Colonic mucosa (tissue), 4 donors: Measurements from ENCODE around the gene CEP89. TPM values are rescaled to one million over a fixed set of nuclear protein-coding genes. Genes with fewer than 3 reads are reported as not detected.

ENCODE experiments used
- DNase-seq: peaks from one replicate; pipeline ENCODE4 v3.0.0-alpha.2; 2020
- H3K27ac ChIP-seq: fragments of 200-600 bp; one replicate; pipeline ENCODE4 v1.8.0; 2021
- H3K27me3 ChIP-seq: fragments of 200-600 bp; one replicate; pipeline ENCODE4 v1.8.0; 2021
- H3K36me3 ChIP-seq: fragments of 200-600 bp; one replicate; pipeline ENCODE4 v1.8.0; 2021
- H3K4me1 ChIP-seq: fragments of 200-600 bp; one replicate; pipeline ENCODE4 v1.8.0; 2021; ENCODE audit warnings: mild to moderate bottlenecking
- H3K4me3 ChIP-seq: fragments of 200-600 bp; one replicate; pipeline ENCODE4 v1.8.0; 2021
- H3K9ac ChIP-seq, 2 donors: one replicate each; pipeline ENCODE4 v1.7.0; 2013; ENCODE audit warnings: control low read depth in 2 of 2, low read depth in 2 of 2, low read length in 2 of 2
- H3K9me3 ChIP-seq: fragments of 200-600 bp; one replicate; pipeline ENCODE4 v1.8.0; 2021
- CTCF ChIP-seq: fragments of 200-600 bp; IDR thresholded peaks from one replicate; pipeline ENCODE4 v1.8.0; 2022; ENCODE audit warnings: antibody characterized with exemption, mild to moderate bottlenecking
- intact Hi-C: fragments of 100-400 bp; cut with DNase I; formaldehyde crosslinking; loops from one replicate; pipeline ENCODE4 v1.14.1; 2022
- total RNA-seq, 2 donors: library from RNA; stranded (reverse); fragmentation: NEBNext Ultra II Directional in 1 of 2; extraction: Animal tissue kit (Norgen Biotek cat#: 25700) in 1 of 2; gene quantifications; one replicate each; pipeline ENCODE4 v1.2.1, GENCODE V29; 2021
- donor health status: healthy.
- donor health status: DM: no; HTN: no; CAD: no.
- donor health status: DM: no; HTN: no; CAD: no.

The CEP89 gene
- total RNA-seq, 2 donors from 2014 or later, result 15.3 to 16.6 TPM

DNA sequence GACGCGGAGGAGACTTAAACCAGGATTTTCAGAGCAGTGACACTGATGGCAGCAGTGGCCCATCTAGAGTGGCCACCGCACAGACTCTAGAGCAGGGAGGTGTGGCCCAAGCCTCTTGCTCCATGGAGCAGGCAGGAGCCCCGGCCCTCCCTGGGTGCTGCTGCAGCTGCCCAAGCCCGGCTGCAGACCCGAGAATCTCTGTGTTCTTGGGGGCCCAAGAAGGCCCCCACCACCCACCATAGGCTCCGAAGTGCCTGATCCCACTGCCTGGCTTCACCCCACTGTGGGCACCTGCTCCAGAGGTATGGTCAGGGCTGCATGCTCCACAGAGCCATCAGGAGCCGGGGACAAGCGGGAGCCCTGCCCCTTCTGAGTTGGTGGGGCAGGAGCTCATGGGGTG lies 36.1 kb downstream of the CEP89 start:
- no peak overlapping the region for H3K27ac ChIP-seq
- no peaks in the 10 kb centered on the region for H3K4me1 ChIP-seq
- H3K9ac ChIP-seq, result no peak overlapping the region
- H3K9me3 ChIP-seq, result no peaks in the 10 kb centered on the region
- TF ChIP-seq CTCF, result no peak
- no peaks in the 10 kb centered on the region for H3K27me3 ChIP-seq
- DNase-seq, result no peak
- H3K4me3 ChIP-seq, result no peak overlapping the region
- intact Hi-C loops, result no loop called here
- H3K36me3 ChIP-seq, result no peaks in the 10 kb centered on the region

DNA sequence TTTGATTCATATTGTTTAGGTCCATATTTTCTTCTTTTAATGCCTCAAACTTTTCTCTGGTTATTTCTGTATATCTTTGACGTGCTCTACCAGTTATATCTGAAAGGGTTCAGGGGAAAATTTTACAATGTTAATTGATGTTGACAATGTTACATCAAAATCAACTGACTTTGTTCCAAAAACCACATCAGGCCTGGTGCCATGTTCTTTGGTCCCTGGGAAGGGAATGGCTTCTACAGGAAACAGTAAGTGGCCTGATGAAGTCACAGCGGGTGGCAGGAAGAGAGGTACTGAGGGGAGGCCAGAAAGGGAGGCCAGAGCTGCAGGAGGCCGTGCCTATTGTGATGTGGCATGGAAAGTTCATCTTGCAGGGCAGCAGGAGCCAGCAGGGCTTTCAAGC lies 38.2 kb downstream of the CEP89 start:
- no peak overlapping the region for H3K4me3 ChIP-seq
- intact Hi-C loops, result no loop called here
- H3K27me3 ChIP-seq, result no peaks in the 10 kb centered on the region
- H3K27ac ChIP-seq, result no peak overlapping the region
- no peak overlapping the region for H3K9ac ChIP-seq
- no peaks in the 10 kb centered on the region for H3K36me3 ChIP-seq
- no peaks in the 10 kb centered on the region for H3K9me3 ChIP-seq
- DNase-seq, result no peak
- H3K4me1 ChIP-seq, result no peaks in the 10 kb centered on the region
- TF ChIP-seq CTCF, result no peak

- Histone ChIP-seq H3K36me3 (no peaks in the 10 kb centered on the region), H3K4me1 (no peaks in the 10 kb centered on the region), H3K27ac (no peak overlapping the region), H3K9ac (no peak overlapping the region), H3K9me3 (no peaks in the 10 kb centered on the region), H3K4me3 (no peak overlapping the region), H3K27me3 (no peaks in the 10 kb centered on the region)
- no peak for TF ChIP-seq CTCF
- no peak for DNase-seq
- intact Hi-C loops, result no loop called here
Observed at GRCh38 chr19:32930567-32930966, 41.2 kb downstream of the CEP89 start.

- Histone ChIP-seq H3K9me3 (no peaks in the 10 kb centered on the region), H3K27me3 (no peaks in the 10 kb centered on the region), H3K4me1 (no peaks in the 10 kb centered on the region), H3K36me3 (no peaks in the 10 kb centered on the region), H3K9ac (no peak overlapping the region), H3K4me3 (no peak overlapping the region), H3K27ac (no peak overlapping the region)
- no peak for TF ChIP-seq CTCF
- intact Hi-C loops, result no loop called here
- no peak for DNase-seq
Observed at GRCh38 chr19:32928806-32929205, 43.0 kb downstream of the CEP89 start.

DNA sequence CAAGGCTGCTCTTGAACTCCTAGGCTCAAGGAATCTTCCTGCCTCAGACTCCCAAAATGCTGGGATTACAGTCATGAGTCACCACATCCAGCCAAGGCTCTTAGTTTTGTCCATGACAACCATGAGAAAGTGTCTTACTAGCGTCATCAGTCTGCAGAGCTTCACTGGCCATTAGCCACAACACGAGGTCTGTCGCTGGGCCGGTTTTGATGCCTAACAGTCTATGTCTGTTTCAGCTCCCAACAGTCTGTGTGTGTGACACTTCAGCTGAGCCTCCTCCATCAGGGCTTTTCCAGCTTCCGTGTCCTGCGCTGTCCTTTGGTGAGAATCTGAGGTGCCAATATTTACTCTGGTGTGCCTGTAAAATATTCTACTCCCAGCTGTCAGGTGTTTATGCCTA lies 47.6 kb downstream of the CEP89 start:
- intact Hi-C loops, result no loop called here
- Histone ChIP-seq H3K4me1 (no peaks in the 10 kb centered on the region), H3K9me3 (no peaks in the 10 kb centered on the region), H3K36me3 (no peaks in the 10 kb centered on the region), H3K9ac (no peak overlapping the region), H3K4me3 (no peak overlapping the region), H3K27ac (no peak overlapping the region), H3K27me3 (no peaks in the 10 kb centered on the region)
- peak; percentile 35 for DNase-seq
- TF ChIP-seq CTCF, result no peak

GRCh38 chr19:32921624-32922023 lies 50.1 kb downstream of the CEP89 start:
- no peaks in the 10 kb centered on the region for H3K27me3 ChIP-seq

More at GRCh38 chr19:32921624-32922023, 50.1 kb downstream of the CEP89 start:
- Histone ChIP-seq H3K27ac (no peak overlapping the region), H3K9me3 (no peaks in the 10 kb centered on the region), H3K4me1 (no peaks in the 10 kb centered on the region), H3K4me3 (no peak overlapping the region), H3K9ac (no peak overlapping the region), H3K36me3 (no peaks in the 10 kb centered on the region)
- DNase-seq, result no peak
- TF ChIP-seq CTCF, result no peak
- intact Hi-C loops, result no loop called here
